ENCODE data around the gene ACSF2. TPM values are rescaled to one million over a fixed set of nuclear protein-coding genes. Genes with fewer than 3 reads are reported as not detected.

ACSF2 gene
- total and polyA plus RNA-seq, 2 of the 13 experiments (the other 11 are each of a cell fraction or from before 2014, with no cell fraction given) = 87.3 to 109 TPM

DNA sequence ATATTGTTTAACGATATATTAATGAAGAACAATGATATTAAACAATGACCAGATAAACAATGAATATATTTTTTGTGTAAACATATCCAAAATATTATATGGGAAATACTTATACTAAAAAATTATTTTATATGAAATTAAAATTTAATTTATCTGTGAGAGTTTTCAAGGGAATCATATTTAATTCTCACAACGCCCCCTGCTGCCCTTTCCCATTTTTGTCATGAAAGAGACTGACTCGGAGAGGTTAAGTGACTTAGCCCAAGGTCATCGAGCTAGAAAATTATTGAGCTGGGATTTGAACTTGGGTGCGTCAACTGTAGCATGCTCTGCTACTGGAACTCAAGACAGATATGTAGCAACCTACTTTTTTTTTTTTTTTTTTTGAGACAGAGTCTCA lies 75.0 kb downstream of the ACSF2 start (continued):
- TF ChIP-seq, protein P1, sequence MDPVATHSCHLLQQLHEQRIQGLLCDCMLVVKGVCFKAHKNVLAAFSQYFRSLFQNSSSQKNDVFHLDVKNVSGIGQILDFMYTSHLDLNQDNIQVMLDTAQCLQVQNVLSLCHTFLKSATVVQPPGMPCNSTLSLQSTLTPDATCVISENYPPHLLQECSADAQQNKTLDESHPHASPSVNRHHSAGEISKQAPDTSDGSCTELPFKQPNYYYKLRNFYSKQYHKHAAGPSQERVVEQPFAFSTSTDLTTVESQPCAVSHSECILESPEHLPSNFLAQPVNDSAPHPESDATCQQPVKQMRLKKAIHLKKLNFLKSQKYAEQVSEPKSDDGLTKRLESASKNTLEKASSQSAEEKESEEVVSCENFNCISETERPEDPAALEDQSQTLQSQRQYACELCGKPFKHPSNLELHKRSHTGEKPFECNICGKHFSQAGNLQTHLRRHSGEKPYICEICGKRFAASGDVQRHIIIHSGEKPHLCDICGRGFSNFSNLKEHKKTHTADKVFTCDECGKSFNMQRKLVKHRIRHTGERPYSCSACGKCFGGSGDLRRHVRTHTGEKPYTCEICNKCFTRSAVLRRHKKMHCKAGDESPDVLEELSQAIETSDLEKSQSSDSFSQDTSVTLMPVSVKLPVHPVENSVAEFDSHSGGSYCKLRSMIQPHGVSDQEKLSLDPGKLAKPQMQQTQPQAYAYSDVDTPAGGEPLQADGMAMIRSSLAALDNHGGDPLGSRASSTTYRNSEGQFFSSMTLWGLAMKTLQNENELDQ (CRISPR knock-in tag; IDR thresholded peaks at IDR 0.05; ENCODE audit: borderline replicate concordance) = no peak
- TF ChIP-seq SKI (IDR thresholded peaks at IDR 0.05; ENCODE audit: partially characterized antibody) = peak; percentile 10
- TF ChIP-seq THYN1 (CRISPR knock-in tag; IDR thresholded peaks at IDR 0.05; ENCODE audit: borderline replicate concordance, low read depth) = no peak
- peak; percentile 77; the same call in 1 of the 2 replicates for TF ChIP-seq ARID3A (IDR thresholded peaks at IDR 0.05; ENCODE audit: low read depth, low read length)
- no peak for TF ChIP-seq DMTF1 (CRISPR knock-in tag; IDR thresholded peaks at IDR 0.05)
- TF ChIP-seq ZNF615 (CRISPR knock-in tag; IDR thresholded peaks at IDR 0.05; ENCODE audit: borderline replicate concordance) = no peak
- TF ChIP-seq STAG1 (CRISPR knock-in tag; IDR thresholded peaks at IDR 0.05) = peak; percentile 5; the same call in 1 of the 2 replicates
- TF ChIP-seq ZNF234 (CRISPR knock-in tag; conservative IDR thresholded peaks at IDR 0.05) = no peak
- no peak for TF ChIP-seq DZIP1 (CRISPR knock-in tag; IDR thresholded peaks at IDR 0.05)
- no peak for TF ChIP-seq ZNF230 (CRISPR knock-in tag; IDR thresholded peaks at IDR 0.05)
- TF ChIP-seq NR2F1 (CRISPR knock-in tag; IDR thresholded peaks at IDR 0.05) = 0 out of 4 replicates have a peak, but pooled peaks of 1 of the 2 experiments have one; percentile 16
- no peak for TF ChIP-seq KDM1A (CRISPR knock-in tag; IDR thresholded peaks at IDR 0.05)
- no peak for TF ChIP-seq SRY (CRISPR knock-in tag; IDR thresholded peaks at IDR 0.05)
- TF ChIP-seq ESRRA (CRISPR knock-in tag; IDR thresholded peaks at IDR 0.05; ENCODE audit: low read depth) = peak; percentile 65; the same call in 1 of the 2 replicates
- no peak for TF ChIP-seq KLF15 (CRISPR knock-in tag; IDR thresholded peaks at IDR 0.05; ENCODE audit: borderline replicate concordance)
- TF ChIP-seq ZFP36L1 (CRISPR knock-in tag; IDR thresholded peaks at IDR 0.05) = no peak
- TF ChIP-seq PAXIP1 (CRISPR knock-in tag; conservative IDR thresholded peaks at IDR 0.05) = no peak

Measured in HepG2 (cell line).